Measurements from ENCODE around the gene EIF3B. TPM values are rescaled to one million over a fixed set of nuclear protein-coding genes. Genes with fewer than 3 reads are reported as not detected.
A peak's percentile ranks its signal among the peaks of the same experiment; 100 is the strongest.

Gene EIF3B
- total and polyA plus RNA-seq, 2 donors from 2014 or later: 65.5 to 107 TPM

DNA sequence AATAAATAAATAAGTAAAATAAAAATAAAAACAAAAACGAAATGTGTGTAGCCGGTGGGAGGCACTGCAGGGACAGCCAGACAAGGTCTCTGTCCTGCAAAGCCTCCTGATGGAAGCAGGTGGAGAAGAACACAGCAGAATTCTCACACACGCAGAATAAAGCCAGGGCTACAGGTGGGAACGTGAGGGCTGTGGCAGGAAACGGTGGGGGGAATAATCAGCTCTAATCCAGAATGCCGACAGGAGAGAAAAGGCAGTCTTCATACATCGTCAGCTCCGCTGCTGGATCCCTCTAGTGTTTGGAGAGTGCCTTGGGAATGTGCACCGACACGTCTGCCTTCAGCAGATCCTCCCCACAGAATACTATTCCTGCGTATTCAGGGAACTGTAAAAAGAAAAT, 33.6 kb upstream of the EIF3B start:
- intact Hi-C loops (cut with DNase I): no loop called here
- Histone ChIP-seq H3K27ac (ENCODE audit: low read depth in 2 of 2, low read length in 2 of 2) (no peak overlapping the region), H3K36me3 (ENCODE audit: control insufficient read depth in 2 of 3, insufficient read depth in 3 of 3, low read length in 3 of 3) (no peaks in the 10 kb centered on the region), H3K9ac (ENCODE audit: low read length in 3 of 3) (no peak overlapping the region), H3K9me3 (ENCODE audit: control insufficient read depth in 2 of 3, insufficient read depth in 1 of 3, low read length in 3 of 3) (no peaks in the 10 kb centered on the region), H3K27me3 (ENCODE audit: control insufficient read depth, insufficient read depth, low read length) (no peaks in the 10 kb centered on the region), H3K4me1 (ENCODE audit: control insufficient read depth in 2 of 3, insufficient read depth in 2 of 3, low read depth in 1 of 3, low read length in 3 of 3) (no peaks in the 10 kb centered on the region), H3K4me3 (ENCODE audit: low read length in 3 of 3) (no peak overlapping the region)
- FAIRE-seq (no peak), DNase-seq (peak in 2 of 5 donors; percentile 40 to 51)
- TF ChIP-seq, protein P1, sequence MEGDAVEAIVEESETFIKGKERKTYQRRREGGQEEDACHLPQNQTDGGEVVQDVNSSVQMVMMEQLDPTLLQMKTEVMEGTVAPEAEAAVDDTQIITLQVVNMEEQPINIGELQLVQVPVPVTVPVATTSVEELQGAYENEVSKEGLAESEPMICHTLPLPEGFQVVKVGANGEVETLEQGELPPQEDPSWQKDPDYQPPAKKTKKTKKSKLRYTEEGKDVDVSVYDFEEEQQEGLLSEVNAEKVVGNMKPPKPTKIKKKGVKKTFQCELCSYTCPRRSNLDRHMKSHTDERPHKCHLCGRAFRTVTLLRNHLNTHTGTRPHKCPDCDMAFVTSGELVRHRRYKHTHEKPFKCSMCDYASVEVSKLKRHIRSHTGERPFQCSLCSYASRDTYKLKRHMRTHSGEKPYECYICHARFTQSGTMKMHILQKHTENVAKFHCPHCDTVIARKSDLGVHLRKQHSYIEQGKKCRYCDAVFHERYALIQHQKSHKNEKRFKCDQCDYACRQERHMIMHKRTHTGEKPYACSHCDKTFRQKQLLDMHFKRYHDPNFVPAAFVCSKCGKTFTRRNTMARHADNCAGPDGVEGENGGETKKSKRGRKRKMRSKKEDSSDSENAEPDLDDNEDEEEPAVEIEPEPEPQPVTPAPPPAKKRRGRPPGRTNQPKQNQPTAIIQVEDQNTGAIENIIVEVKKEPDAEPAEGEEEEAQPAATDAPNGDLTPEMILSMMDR (IDR thresholded peaks at IDR 0.05; ENCODE audit: borderline replicate concordance, extremely low read depth, insufficient read depth): no peak

- H3K27ac ChIP-seq (ENCODE audit: low read depth in 2 of 2, low read length in 2 of 2): no peak overlapping the region
- TF ChIP-seq, protein P1 (IDR thresholded peaks at IDR 0.05; ENCODE audit: borderline replicate concordance, extremely low read depth, insufficient read depth): no peak
- no peak for FAIRE-seq
- H3K9me3 ChIP-seq (ENCODE audit: control insufficient read depth in 2 of 3, insufficient read depth in 1 of 3, low read length in 3 of 3): no peaks in the 10 kb centered on the region
- no peak overlapping the region for H3K4me3 ChIP-seq (ENCODE audit: low read length in 3 of 3)
- no peak for DNase-seq
- no peaks in the 10 kb centered on the region for H3K36me3 ChIP-seq (ENCODE audit: control insufficient read depth in 2 of 3, insufficient read depth in 3 of 3, low read length in 3 of 3)
- H3K27me3 ChIP-seq (ENCODE audit: control insufficient read depth, insufficient read depth, low read length): no peaks in the 10 kb centered on the region
- no peak overlapping the region for H3K9ac ChIP-seq (ENCODE audit: low read length in 3 of 3)
- intact Hi-C loops (cut with DNase I): no loop called here
- H3K4me1 ChIP-seq (ENCODE audit: control insufficient read depth in 2 of 3, insufficient read depth in 2 of 3, low read depth in 1 of 3, low read length in 3 of 3): no peaks in the 10 kb centered on the region
Observed at GRCh38 chr7:2325162-2325561, 29.5 kb upstream of the EIF3B start.

GRCh38 chr7:2326951-2327350, 27.7 kb upstream of the EIF3B start:
- H3K4me1 ChIP-seq (ENCODE audit: control insufficient read depth in 2 of 3, insufficient read depth in 2 of 3, low read depth in 1 of 3, low read length in 3 of 3): no peaks in the 10 kb centered on the region
- intact Hi-C loops (cut with DNase I): no loop called here
- no peak overlapping the region for H3K4me3 ChIP-seq (ENCODE audit: low read length in 3 of 3)
- no peak overlapping the region for H3K27ac ChIP-seq (ENCODE audit: low read depth in 2 of 2, low read length in 2 of 2)
- no peaks in the 10 kb centered on the region for H3K27me3 ChIP-seq (ENCODE audit: control insufficient read depth, insufficient read depth, low read length)
- no peak overlapping the region for H3K9ac ChIP-seq (ENCODE audit: low read length in 3 of 3)
- DNase-seq: no peak
- H3K36me3 ChIP-seq (ENCODE audit: control insufficient read depth in 2 of 3, insufficient read depth in 3 of 3, low read length in 3 of 3): no peaks in the 10 kb centered on the region
- FAIRE-seq: no peak
- TF ChIP-seq, protein P1 (IDR thresholded peaks at IDR 0.05; ENCODE audit: borderline replicate concordance, extremely low read depth, insufficient read depth): no peak
- H3K9me3 ChIP-seq (ENCODE audit: control insufficient read depth in 2 of 3, insufficient read depth in 1 of 3, low read length in 3 of 3): no peaks in the 10 kb centered on the region

DNA sequence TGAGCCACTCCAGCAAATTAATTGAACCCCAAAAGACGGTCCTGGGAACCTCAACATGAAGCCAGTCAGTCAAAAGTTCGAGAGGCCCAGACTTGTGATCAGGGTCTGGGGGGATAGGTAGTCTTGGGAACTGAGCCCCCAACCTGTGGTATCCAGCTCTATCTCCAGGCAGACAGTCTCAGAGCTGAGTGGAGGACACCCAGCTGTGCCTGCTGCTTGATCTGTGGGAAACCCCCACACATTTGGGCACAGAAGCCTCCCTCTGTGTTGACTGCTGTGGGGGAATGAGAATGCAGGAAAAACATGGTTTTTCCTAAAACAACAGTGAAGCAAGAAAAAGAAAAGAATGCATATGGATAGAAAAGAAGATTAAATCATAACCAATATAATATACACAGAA, 24.1 kb upstream of the EIF3B start:
- FAIRE-seq: no peak
- Histone ChIP-seq H3K27me3 (ENCODE audit: control insufficient read depth, insufficient read depth, low read length) (no peaks in the 10 kb centered on the region), H3K27ac (ENCODE audit: low read depth in 2 of 2, low read length in 2 of 2) (no peak overlapping the region), H3K9ac (ENCODE audit: low read length in 3 of 3) (no peak overlapping the region), H3K4me1 (ENCODE audit: control insufficient read depth in 2 of 3, insufficient read depth in 2 of 3, low read depth in 1 of 3, low read length in 3 of 3) (no peaks in the 10 kb centered on the region), H3K9me3 (ENCODE audit: control insufficient read depth in 2 of 3, insufficient read depth in 1 of 3, low read length in 3 of 3) (no peaks in the 10 kb centered on the region), H3K4me3 (ENCODE audit: low read length in 3 of 3) (no peak overlapping the region), H3K36me3 (ENCODE audit: control insufficient read depth in 2 of 3, insufficient read depth in 3 of 3, low read length in 3 of 3) (no peaks in the 10 kb centered on the region)
- DNase-seq: peak in 2 of 5 donors; percentile 18 to 35
- TF ChIP-seq, protein P1 (IDR thresholded peaks at IDR 0.05; ENCODE audit: borderline replicate concordance, extremely low read depth, insufficient read depth): no peak
- intact Hi-C loops (cut with DNase I): no loop called here

All from kidney (tissue), 14 donors.